GM18873 (cell line): ENCODE data around the gene SRCIN1.

Experiments
- ATAC-seq: cut with Tn5 transposase; IDR thresholded peaks from one replicate; pipeline ENCODE4 v1.9.1; 2021; ENCODE audit warnings: mild to moderate bottlenecking, moderate library complexity, moderate number of reproducible peaks; ENCODE audit not compliant: unreplicated experiment, low FRiP score

SRCIN1 gene

DNA sequence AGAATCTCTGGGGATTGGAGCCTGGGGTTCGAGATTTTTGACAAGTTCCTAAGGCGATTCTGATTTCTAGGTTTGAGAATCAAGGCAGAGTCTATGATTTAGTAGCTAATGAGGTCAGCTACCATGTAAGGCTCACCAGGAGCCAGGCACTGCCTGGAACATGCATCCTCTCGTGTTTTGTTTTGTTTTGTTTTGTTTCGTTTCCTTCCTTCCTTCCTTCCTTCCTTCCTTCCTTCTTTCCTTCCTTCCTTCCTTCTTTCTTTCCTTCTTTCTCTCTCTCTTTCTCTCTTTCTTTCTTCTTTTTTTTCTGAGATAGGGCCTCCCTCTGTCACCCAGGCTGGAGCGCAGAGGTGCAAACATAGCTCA is 39.1 kb downstream of the SRCIN1 start:
- ATAC-seq: no peak

DNA sequence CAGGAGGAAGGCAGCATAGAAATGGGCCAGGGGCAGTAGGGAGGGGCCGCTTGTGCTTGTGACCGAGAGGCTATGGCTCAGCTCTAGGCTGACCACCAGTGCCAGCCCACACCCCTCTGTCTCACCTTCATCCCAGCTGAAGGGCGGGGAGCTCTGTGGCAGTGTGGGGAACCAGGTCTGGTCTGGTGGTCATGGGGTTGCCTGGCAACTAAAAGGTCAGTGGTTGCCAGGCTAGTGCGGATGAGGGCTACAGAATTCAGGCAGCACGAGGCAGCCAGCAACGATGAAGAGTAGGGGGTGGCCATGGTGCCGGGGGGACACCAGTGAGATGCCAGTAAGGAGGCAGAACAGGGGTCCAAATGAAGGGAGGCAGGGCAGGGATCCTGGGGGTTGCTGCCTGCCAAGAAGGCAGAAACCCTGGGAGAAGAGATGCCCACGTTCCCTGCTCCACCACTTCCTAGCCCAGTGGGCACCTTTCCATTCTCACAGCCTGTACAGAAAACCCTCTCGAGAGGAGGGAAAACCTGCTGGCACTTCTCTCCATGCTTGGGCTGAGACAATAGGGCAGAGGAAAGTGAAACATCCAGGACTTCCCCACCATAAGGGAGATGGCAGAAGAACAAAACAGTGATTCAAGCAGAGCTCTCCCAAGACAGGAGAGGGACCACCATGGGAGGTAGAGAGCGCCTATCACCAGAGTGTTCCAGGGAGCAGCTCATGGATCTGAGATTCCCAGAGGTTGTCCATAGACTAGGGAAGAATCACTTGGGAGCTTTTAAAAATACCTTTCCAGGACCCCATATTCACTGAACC is 39.7 kb downstream of the SRCIN1 start:
- no peak for ATAC-seq

GRCh38 chr17:38564869-38565268 is 40.9 kb downstream of the SRCIN1 start:
- ATAC-seq: no peak

- no peak for ATAC-seq
These were observed 41.4 kb downstream of the SRCIN1 start for GRCh38 chr17:38564254-38564837.

DNA sequence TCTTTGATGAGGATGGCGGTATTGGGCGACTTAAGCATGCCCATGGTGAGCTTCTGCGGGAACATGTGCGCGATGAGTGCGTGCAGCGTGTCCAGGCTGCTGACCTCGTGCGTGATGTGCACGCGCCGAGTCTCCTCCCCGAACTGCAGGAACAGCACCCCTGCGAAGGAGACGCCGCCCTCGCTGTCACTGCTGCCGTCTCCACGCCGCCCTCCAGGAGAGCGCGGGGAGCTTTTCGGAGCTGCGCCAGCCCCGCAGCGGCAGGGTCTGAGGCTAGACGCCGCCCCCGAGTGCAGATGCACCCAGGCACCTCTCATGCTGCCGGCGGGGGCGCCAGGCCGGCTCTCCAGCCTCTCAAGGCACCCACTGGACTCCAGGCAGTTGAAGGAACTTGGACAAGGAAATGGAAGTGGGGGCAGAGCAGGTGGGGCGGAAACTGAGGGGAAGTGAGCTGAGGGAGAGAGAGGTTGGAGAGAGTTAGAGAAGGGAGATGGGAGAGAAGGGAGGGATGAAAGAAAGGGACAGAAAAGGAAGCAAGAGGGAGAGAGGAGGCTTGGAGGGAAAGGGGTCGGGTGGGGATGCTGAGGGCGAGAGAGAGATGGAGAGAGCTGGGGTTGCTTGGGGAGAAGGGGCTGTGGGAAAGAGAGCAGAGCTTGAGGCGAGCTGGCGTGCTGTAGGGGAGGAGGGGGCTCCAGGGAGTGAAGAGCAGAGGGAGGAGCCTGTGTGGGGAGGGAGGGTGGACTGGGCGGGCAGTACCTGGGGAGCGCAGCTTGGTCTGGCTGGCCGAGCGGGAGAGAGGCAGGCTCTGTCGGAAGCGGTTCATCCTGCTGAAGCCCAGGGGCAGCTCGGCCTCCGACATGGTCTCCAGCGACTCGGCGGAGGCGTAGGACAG is 42.1 kb downstream of the SRCIN1 start:
- no peak for ATAC-seq

- ATAC-seq: no peak
These were observed 42.8 kb downstream of the SRCIN1 start for GRCh38 chr17:38562903-38563302.

GRCh38 chr17:38562215-38562569 is 43.6 kb downstream of the SRCIN1 start:
- no peak for ATAC-seq

- ATAC-seq: no peak
These were observed 44.1 kb downstream of the SRCIN1 start for GRCh38 chr17:38561416-38562214.

DNA sequence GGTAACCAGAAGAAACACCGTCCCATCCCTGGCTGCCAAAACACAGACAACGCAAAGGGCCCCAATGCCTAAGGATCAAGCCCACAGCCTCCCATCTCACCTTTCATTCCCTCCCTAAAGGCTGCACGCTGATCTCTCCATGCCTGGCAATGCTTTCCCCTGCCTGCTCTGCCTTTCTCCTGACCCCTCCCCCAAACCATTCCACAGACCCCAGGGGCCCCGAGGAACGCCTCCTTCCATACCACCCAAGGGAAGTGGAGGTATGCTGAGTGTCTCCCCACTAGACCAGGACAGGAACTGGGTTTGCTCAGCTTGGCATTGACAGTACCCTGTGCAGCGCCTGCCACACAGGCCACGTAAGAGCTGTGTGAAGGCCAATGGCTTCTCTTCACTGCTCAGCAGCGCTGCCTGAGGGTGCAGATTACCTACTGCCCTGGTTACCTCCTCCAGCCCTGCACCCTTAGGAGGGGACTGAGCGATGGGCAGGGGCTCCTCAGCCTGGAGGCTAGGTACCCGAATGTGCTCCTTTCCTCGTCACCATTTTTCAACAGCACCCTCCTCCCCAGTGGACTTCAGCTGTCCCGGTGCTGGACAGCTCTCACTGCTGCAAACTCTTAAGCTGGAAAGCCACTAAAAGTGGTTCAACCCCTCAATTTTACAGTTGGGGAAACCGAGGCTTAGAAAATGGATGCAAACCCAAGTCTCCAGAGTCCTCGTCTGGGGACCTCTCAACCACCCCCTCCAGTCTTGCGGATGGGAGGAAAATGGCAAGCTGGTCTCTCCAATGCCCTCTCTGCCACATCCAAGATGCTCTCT is 45.0 kb downstream of the SRCIN1 start:
- no peak for ATAC-seq

- ATAC-seq: no peak
These were observed 45.9 kb downstream of the SRCIN1 start for GRCh38 chr17:38559880-38560230.

GRCh38 chr17:38559051-38559879 is 46.5 kb downstream of the SRCIN1 start:
- no peak for ATAC-seq

DNA sequence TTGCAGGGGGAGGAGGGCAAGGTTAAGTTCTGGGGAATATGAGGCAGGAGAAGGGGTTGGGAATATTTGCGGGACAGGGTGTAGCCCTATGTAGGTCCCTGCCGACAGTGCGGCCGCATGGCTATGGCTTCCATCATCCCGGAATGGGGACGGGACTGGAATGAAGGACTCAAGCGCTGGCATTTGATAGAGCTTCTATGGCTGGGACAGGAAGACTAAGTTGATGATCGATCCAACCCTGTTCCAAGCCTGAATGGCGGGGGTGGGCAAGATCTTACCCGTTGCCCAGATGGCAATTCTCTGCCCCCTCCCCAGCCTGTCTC is 47.1 kb downstream of the SRCIN1 start:
- ATAC-seq: no peak

- peak; percentile 43 for ATAC-seq
These were observed 47.7 kb downstream of the SRCIN1 start for GRCh38 chr17:38557836-38558727.

GRCh38 chr17:38557396-38557795 is 48.4 kb downstream of the SRCIN1 start:
- no peak for ATAC-seq

GRCh38 chr17:38556239-38556638 is 49.5 kb downstream of the SRCIN1 start:
- no peak for ATAC-seq

DNA sequence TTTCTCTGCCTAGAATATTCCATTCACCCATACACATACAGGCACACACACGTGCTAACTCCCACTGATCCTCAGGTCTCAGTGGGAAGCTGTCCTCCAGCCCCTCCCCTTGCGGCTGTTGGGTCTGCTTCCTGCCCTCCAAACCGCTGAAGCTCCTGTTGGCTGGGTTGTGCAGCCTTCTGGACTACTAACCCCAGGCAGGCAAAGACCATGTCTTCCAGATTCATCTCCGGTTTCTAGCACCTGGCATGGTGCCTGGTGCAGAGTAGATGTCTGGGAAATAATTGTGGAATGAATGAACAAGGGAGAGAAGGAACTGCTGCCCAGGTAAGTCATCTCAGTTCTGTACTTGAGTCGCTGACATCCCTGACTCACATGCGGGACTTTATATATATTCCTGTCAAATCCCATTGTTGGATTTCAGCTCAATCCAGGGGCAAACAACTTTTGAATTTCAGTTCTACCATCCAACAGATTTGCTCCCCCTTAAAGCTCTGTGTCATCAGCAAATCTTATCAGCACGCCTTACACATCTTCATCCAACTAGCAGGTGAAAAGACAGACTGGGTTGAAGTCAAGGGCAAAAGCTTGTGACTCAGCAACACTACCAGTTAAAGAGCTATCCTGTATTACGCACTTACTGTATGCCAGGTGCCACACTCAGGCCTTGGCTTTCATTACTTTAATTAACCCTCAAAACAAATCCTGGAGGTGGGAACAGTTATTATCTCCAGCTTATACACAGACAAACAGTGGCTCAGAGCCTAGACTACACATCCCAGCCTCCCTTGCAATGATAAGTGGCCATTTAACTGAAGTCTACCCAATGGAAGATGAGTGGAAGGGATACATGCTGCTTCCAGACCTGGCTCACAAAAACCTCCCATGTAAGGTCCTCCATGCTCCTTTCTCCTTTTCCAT is 51.1 kb downstream of the SRCIN1 start:
- ATAC-seq: no peak

- ATAC-seq: no peak
These were observed 53.4 kb downstream of the SRCIN1 start for GRCh38 chr17:38552343-38552742.
